DMS 273 (cell line): ENCODE data around the gene TDRKH.
A peak's percentile ranks its signal among the peaks of the same experiment; 100 is the strongest.
"Not testable (repeated sequence)": the region's sequence is repeated elsewhere in the genome, so short reads cannot be mapped to it uniquely, and the experiment has no call there.

Experiments used
- DNase-seq: peaks from one replicate; lab custom pipeline; 2025; ENCODE audit not compliant: unreplicated experiment; lab: John Stamatoyannopoulos, UW

TDRKH gene

DNA sequence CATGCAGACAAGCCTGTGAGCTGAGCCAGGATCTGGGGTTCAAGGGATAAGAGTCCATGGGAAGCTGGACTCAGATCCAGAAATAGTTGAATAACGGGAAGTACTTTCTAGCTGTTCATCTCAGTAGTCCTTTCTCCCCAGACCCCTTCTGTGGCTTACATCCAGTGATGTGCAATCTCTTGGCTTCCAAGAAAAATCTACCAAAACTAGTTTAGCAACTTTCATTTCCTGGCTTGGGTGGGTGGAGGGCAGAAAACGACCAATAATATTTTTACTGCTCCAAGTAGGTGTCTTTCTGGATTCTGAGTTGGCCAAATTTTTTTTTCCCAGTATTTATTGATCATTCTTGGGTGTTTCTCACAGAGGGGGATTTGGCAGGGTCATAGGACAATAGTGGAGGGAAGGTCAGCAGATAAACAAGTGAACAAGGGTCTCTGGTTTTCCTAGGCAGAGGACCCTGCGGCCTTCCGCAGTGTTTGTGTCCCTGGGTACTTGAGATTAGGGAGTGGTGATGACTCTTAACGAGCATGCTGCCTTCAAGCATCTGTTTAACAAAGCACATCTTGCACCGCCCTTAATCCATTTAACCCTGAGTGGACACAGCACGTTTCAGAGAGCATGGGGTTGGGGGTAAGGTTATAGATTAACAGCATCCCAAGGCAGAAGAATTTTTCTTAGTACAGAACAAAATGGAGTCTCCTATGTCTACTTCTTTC lies 21.8 kb downstream of the TDRKH start:
- not testable (repeated sequence) for DNase-seq

DNA sequence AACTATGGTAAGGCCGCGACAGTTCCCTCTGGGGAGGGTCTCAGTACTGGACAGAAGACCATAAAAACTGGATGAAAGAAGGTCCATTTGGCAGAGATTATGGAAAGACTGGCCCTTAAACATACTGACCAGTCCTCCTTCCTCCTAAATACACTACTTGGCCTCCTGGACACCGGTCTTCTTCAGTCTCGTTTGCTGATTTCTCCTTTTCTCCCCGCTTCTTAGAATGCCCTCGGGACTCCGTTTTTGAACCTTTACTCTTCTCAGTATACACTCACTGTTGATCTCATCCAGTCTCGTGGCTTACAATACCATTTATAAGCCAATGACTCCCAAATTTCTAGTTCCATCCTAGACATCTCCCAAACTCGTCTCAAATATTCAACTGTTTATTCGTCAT lies 26.3 kb downstream of the TDRKH start:
- no peak for DNase-seq

DNA sequence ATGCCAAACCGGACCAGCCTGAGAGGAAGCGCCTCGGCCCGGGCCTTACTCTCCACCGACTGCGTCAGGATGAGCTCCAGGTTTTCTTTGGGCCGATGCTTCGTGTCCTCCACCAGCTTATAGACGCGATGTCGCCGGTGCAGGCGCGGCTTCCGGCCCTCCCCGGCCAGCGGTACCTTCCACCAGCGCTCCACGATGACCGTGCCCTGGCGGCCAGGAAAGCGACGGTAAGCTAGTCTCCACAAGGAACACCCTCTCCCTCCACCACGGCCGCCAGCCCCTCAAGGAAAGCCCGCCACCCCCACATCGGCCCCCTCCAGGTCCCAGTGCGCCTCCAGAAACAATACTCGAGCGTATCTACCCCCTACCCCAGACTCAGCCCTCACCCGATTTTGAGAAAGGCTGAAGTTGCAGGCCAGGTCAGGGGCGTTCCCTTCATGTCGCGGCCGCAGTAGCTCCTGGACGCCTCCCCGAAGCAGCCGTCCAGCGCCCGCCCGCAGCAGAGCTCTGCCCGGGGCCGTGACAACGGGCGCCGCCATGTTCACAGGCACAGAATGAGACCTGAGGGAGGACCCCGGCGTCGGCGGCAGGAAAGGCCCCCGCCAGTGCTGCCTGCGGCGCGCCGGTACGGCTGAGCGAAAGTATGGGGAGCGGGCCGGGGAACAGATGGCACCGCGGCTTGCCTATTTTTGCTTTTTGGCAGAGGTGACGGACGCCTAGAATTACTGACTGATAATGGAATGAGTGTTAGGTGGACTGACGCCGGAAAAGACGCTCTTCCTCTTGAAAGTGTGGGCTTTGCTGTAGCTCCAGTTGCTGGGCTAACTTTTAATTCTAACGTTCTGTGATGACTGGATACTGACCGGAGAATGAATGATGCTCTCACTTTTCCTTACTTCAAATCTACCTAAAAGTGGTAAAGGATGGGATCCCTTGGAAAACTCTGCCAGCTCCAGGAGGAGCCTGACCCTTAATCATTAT lies 27.1 kb downstream of the TDRKH start, which contains the start of gene MRPL9:
Gene MRPL9 (minus strand): TSS at position 556 of the 981 bp plus-strand sequence. CDS start 17 bp downstream, at position 539.
- DNase-seq, result peak; percentile 96

DNA sequence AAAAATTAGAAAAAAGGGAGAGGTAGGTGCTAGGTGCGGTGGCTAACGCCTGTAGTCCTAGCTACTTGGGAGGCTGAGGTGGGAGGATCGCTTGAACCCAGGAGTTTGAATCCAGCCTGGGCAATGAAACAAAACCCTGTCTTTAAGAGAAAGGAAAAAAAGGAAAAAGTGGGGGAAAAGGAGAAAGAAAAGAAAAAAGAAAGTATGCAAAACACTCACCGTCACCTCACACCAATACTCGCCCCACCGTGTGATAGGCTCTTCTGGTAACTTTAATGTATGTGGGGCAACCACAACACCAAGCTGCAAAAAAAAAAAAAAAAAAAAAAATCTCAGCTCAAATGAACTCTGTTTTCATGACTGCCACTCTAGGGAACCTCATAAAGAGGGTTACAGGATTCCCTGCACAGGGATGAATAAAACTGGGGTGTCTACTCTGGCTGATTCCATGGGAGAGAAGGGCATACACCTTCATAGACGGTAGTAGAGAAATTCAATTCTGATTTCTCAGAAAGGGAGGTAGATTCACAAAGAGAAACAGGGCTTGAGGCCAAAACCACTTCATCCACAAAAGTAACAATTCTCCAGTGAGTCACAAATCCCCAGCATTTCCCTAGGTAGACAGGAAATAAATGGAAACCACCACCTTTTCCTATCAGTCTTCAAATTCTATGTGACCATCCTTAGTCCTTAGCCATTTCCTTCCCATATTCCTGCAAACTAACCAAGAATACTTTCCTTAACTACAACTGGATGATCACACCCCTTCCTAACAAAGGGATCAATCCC lies 29.5 kb downstream of the TDRKH start:
- no peak for DNase-seq

DNA sequence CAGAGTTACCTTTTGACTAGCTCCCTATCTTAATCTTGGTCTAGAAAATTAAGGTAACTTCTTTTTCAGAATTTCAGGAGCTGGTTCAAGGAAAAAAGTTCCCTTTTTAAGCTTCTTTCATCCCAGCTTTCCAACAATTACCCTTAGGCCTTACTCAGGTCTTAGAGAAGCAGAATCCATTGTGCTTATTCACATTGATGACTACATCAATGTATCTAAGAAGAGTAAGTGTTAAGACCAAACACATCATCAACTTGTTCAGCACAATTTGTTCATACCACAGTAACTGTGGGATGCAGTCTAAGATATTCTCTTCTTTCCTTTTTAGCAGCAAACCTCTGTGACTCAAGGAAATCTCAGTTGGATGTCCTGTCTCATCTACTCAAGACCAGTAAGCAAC lies 31.1 kb downstream of the TDRKH start:
- no peak for DNase-seq

DNA sequence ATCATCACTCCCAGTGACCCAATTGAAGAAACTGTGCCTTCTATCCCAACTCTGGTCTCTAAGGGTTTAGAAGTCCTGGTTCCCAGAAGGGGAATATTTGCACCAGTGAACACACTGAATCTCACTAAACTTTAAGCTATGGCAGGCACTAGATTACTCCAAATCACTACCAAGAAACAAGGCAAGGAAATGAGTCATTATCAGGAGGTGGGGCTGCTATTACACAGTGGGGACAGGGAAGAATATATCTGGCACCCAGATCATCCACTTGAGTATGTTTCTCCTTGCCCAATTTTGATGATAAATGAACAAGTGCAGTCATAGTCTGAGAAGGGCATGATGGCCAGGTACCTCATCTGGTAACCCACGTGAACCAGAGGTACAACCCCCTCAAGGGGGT lies 34.0 kb downstream of the TDRKH start:
- DNase-seq, result no peak

DNA sequence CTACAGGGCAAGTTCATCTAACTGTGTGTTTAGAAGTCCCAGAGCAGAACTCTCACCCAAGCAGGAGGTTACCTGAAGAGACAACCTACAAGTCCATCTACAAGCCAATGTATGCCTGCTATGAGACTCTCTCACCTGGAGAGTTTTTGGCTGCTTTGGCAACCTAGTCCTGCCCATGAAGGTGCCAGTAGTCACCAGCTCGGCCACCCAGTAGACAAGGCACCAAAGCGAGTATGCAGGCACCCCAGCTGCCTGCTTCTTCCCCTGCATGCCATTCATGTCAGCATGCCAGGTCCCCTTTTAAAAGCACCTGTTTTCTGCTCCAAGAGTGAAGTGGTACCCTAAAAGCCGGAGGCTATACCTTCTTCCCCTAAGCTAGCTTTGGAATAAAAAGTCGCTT lies 48.8 kb downstream of the TDRKH start:
- DNase-seq, result no peak

DNA sequence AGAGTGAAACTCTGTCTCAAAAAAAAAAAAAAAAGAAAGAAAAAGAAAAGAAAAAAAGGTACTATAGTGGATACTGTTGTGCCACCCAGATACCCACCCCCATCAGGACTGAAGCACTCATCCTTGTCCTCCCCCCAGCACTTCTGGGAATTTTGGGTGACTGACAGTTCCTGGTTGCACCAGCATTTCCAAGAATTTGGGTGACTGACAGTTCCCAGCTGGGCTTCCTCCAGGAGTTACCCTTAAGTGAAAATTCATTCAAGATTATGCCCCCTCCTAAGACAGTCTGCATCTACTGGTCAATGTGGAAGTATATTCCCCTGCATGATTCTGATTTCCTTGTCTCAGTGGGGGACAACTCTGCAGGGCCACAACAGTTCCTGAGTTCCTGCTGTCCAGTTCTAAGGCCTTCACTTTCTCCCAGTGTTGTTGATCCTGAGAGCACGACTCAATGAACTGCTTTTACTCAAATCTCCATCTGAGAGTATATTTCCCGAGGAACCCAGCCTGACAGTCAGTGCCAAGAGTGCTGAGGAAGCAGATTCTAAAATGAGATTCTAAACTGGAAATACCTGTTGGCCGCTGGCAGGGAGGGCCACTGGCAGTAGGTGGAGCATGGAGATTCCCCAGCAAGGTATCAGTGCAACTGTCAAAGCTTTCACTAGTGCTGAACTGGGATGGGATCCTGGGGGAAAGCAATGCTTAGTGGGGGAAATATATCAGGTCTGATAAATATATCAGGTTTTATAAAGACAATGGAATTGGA lies 50.5 kb downstream of the TDRKH start:
- DNase-seq, result no peak

DNA sequence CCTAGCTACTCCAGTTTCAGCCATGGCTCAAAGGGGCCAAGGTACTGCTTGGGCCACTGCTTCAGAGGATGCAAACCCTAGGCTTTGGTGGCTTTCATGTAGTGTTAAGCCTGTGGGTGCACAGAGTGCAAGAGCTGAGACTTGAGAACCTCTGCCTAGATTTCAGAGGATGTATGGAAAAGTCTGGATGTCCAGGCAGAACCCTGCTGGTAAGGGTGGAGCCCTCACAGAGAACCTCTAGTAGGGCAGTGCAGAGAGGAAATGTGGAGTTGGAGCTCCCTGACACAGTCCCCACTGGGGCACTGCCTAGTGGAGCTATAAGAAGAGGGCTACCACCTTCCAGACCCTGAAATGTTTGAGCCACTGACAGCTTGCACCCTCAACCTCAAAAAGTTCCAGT lies 52.8 kb downstream of the TDRKH start:
- peak; percentile 29 for DNase-seq

DNA sequence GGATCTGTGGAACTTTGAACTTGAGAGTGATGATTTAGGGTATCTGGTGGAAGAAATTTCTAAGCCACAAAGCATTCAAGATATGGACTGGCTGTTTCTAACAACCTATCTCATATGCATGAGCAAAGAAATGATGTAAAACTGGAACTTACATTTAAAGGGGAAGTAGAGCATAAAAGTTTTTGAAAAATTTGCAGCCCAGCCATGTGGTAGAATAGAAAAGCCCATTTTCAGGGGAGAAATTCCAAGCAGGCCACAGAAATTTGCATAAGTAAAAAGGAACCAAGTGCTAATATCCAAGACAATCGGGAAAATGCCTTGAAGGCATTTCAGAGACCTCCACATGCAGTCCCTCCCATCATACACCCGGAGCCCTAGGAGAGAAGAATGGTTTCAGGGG lies 53.3 kb downstream of the TDRKH start:
- no peak for DNase-seq

DNA sequence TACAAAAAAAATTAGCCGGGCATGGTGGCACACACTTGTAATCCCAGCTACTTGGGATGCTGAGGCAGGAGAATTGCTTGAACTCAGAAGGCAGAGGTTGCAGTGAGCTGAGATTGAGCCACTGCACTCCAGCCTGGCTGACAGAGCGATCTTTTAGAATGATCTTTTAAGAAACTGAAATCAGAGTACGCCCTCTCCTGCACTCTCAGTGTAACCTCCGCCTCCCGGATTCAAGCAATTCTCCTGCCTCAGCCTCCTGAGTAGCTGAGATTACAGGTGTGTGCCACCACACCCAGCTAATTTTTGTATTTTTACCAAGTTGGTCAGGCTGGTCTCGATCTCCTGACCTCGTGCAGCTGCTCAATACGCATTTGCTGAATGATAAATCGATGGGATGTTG lies 56.3 kb downstream of the TDRKH start:
- DNase-seq, result not testable (repeated sequence)

DNA sequence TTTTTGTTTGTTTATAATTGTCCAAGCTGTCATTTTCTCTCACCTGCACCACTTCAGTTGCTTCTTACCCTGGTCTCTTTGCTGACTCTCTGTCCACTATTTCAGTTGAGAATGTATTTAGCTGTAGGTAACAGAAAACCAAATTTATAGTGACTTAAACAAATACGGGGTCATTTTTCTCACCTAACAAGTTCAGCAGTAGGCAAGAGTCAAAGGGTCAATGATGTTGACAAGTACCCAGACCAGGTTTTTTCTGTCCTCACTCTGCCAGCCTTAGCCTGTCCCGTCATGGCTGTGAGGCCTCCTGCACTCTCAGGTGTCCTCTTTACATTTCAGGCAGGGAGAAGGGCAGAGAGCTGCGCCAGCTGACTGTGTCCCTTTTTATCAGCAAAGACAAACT lies 57.2 kb downstream of the TDRKH start:
- no peak for DNase-seq

DNA sequence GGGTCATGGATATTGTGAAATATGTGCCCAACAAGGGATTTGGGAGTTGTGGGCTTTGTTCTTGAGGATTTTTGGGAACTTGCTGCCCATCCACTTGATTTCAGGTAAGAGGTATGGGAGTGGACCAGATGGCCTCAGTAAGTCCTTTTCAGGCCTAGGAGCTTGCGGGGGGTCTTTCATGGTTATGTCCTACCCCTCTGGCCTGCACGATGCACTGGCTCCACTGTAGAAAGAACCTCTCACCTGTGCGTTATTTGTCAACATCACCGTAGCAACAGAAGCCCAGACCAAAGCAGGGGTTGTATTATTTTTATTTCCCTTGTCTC lies 60.4 kb downstream of the TDRKH start:
- DNase-seq, result no peak

DNA sequence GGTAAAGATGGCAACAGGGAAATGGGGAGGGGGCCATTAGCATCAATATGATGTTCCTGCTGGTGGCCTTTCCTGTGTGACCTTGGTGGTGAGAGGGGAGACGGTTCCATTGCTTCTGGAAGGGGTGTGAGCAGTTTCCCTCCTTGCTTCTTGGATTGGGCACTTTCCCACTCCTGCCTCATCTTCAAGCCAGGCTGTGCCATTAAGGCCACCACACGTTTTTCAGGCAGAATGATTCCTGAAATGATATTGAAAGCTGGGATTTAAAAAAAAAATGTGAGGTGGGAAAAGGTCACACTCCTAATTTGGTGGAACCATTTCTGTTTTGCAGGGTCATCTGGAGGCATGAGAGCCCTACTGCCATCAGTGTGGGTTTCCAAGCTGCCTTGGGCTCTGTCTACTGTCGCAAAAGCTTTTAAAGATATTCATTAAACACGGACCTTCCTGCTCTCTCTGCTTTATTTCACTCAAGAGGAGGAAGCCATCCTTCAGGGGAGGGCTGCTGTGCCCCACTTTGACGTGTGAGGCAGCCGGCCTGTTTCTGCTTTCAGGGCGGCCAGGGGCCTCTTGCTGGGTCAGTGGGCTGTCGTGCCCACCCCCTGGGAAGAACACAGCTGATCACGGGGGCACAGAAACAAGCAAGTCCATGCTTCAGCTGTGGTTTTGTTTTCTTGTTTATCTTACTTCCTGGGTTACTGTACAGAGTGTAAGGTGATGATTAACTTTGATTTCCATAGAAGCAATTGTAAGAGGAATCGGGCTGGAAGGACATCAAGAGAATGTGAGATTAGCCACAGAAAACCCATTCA lies 60.9 kb downstream of the TDRKH start:
- DNase-seq, result no peak

DNA sequence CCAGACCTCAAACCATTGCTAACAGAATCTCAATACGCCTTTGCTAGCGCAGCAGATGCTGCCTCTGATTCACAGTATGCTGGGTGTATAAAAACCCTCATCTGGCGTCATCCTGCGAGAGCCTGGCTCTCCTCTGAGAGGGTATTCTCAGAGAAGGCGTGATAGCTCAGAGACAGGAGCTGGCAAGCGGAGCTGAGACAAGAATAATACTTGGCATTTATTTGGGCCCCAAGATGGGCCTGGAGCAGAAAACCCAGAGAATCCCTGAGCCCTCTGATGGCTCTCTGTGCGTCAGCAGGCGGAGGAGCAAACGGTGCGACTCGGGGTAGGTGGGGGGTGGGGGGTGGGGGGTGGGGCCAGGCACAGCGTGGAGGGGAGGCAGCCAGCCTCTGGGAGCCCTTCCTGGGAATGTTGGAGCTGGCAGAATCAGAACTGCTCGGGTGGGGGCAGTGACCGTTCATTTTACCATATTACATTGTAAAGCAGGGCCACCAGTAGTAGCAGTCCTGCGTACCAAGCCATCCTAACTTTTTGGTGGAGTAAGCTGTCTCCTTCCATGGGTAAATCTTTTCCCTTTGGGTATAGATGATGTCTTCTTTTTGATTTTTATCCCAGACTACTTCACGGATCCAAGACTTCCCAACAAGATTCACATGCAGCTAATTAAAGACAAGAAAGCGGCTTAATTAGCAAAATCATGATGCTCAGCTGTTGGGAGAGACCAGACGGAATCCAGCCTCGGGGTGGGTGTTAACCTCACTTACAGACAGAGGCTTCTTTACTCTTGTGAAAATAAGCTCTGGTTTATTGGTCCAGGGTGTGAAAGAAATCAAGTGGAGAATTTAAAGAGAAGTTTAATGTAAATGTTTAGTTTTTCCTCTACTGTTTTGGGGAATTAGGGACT lies 61.9 kb downstream of the TDRKH start:
- peak; percentile 61 for DNase-seq

DNA sequence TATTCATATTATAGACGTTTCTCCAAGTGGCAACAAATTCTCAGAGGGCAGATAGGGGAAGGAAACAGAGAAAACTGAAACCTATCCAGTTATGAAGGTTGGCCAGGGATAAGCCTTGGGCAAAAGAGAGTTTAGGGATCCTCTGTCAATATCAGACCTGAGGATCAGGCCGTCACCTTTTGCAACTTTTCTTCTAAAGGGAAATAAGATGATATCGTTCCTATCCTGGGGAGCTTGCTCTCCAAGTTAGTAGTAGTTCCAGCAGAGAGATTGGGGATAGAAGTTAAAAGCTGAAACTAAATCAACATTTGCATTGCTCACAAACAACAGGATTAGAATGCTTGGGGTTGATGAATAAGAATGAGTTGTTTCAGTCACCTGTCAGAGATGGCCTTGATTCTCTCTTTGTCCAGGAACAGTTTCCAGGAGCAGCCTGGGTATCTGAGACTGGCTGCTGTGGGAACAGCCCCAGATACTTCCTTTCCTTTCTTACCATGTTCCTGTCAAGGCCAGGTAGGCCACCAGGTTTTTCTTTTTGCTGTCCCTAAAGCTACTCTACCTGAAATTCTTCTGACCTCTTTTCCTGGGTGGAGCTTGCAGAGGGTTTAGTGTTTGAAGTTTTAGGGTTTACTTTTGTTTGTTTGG lies 66.5 kb downstream of the TDRKH start:
- DNase-seq, result no peak
